Thyroid gland (tissue), 4 donors: Measurements from ENCODE around the gene GOLGA6L7. TPM values are rescaled to one million over a fixed set of nuclear protein-coding genes. Genes with fewer than 3 reads are reported as not detected.
"Not testable (repeated sequence)": the region's sequence is repeated elsewhere in the genome, so short reads cannot be mapped to it uniquely, and the experiment has no call there.

Source experiments
- DNase-seq, 2 donors: peaks; one replicate each; pipeline ENCODE4 v3.0.0-alpha.2; 2019
- H3K27ac ChIP-seq, 3 donors: fragments of 200-600 bp; sonication (generic); 1 replicate in 2 of 3; 2 replicates in 1 of 3; pipeline ENCODE4 v1.5.1; 2016 to 2019; ENCODE audit warnings: mild to moderate bottlenecking in 1 of 3, moderate library complexity in 1 of 3
- H3K27me3 ChIP-seq: fragments of 200-600 bp; sonication (generic); one replicate; pipeline ENCODE4 v1.5.1; 2019
- H3K36me3 ChIP-seq, 2 donors: fragments of 200-600 bp; sonication (generic); one replicate each; pipeline ENCODE4 v1.5.1; 2016 to 2019
- H3K4me1 ChIP-seq, 2 donors: fragments of 200-600 bp; sonication (generic); one replicate each; pipeline ENCODE4 v1.5.1; 2017 to 2019
- H3K4me3 ChIP-seq, 3 donors: fragments of 200-600 bp; sonication (generic); replicated peaks in 1 of 3; 1 replicate in 2 of 3; 2 replicates in 1 of 3; pipeline ENCODE4 v1.5.1; 2016; ENCODE audit warnings: mild to moderate bottlenecking in 1 of 3
- H3K9me3 ChIP-seq: fragments of 200-600 bp; sonication (generic); one replicate; pipeline ENCODE4 v1.5.1; 2017
- WGBS, 2 donors: methylation state at CpG; one replicate each; pipeline ENCODE4 v1.1.5; 2017; 5-methylcytosine and 5-hydroxymethylcytosine counted together
- intact Hi-C: fragments of 100-400 bp; cut with DNase I; formaldehyde crosslinking; loops from one replicate; pipeline ENCODE4 v1.15.1; 2023
- total RNA-seq, 4 donors: library from RNA; depleted of rRNA; stranded (reverse); fragments of >200 nt; gene quantifications; one replicate each; pipeline ENCODE4 v1.2.3, GENCODE V29; 2016
- TF ChIP-seq, protein P1 (sequence below), 6 experiments: fragments of 200-600 bp in 3 of 6; fragments of 450-650 bp in 3 of 6; sonication (generic) in 3 of 6; IDR thresholded peaks; one replicate each; pipeline ENCODE4 v1.5.1; 2016 to 2019; ENCODE audit warnings: antibody characterized with exemption in 6 of 6, mild to moderate bottlenecking in 2 of 6, inconsistent platforms in 1 of 6, moderate library complexity in 1 of 6

Gene GOLGA6L7
- total RNA-seq, 4 donors from 2014 or later, result not detected

DNA sequence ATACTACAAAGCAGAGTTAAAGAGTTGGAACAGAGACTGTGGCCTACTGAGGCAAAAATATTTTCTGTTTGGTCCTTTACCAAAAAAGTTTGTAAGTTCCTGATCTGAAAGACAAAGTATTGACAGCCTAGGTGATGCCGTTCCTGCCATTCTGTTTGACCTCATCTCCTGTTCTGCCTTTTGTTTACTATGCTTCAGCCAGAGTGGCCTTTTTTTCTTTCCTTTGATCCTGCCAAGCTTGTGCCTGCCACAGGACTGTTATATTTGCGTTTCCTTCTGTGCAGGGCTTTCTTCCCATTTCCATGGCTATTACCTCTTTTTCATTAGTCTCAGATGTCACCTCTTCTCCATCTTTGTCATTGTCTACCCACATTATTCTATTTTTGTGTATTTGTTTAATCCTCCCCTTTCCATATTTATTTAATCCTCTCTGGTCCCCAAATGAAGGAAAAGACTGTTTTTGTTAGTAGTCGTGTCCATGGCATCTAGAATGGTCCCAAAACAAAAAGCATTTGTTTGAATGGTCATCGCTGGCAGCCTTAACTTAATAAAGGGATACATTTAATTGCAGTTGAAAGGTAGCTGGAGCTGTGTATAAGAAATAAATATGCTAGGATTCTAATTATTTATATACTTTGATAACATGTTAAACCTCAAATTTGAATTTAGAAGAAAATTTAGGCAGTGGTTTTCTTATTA, 36.4 kb downstream of the GOLGA6L7 start:
- H3K27me3 ChIP-seq, H3K4me3 ChIP-seq, DNase-seq, intact Hi-C loops, H3K4me1 ChIP-seq, H3K9me3 ChIP-seq, H3K36me3 ChIP-seq, H3K27ac ChIP-seq: not testable (repeated sequence)
- WGBS, 2 donors, result 71 to 89% methylated on average over 4 of the region's 4 CpGs

DNA sequence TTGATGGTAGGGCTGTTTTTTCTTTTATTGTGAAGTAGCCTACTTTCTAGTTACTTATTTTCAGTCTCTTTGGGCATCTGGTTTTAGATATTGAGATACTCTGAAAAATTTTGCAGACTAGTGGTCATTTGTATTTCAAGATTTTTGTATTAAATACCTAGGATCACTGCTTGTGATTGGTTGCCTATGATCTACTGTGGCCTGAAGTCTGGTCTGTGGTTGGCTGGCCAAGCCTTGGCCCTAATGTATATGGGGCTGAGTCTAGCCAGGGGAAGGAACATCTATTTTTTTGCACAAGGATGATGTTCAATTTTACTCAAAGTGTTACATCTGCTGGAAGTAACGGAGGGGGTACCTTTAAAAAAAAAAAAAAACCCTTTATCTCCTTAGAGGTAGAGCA, 38.0 kb downstream of the GOLGA6L7 start:
- 89 to 91% methylated on average over 1 of the region's 1 CpG for WGBS, 2 donors
- H3K36me3 ChIP-seq, H3K9me3 ChIP-seq, intact Hi-C loops, H3K27me3 ChIP-seq, DNase-seq, H3K27ac ChIP-seq, H3K4me3 ChIP-seq, H3K4me1 ChIP-seq: not testable (repeated sequence)

DNA sequence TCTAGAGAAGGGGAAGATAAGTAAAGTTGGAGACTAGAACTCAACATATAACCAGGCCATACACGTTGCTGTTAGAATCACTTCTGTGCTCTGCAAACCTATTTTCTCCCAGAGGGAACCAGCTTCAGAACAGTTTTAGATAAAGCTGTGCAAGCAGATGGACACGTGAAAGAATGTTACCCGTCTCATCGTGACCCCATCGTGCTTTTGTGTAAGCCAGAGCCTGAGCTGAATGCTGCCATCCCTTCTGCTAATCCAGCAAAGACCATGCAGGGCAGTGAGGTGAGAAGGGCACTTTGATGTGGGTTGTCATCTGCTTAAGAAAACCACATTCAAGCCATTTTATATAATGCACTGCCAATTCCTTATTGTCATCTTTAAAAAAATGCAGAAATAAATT, 40.3 kb downstream of the GOLGA6L7 start:
- H3K27ac ChIP-seq, H3K4me3 ChIP-seq, H3K9me3 ChIP-seq, DNase-seq, intact Hi-C loops, H3K27me3 ChIP-seq, H3K4me1 ChIP-seq, H3K36me3 ChIP-seq: not testable (repeated sequence)
- 80 to 97% methylated on average over 5 of the region's 5 CpGs for WGBS, 2 donors

DNA sequence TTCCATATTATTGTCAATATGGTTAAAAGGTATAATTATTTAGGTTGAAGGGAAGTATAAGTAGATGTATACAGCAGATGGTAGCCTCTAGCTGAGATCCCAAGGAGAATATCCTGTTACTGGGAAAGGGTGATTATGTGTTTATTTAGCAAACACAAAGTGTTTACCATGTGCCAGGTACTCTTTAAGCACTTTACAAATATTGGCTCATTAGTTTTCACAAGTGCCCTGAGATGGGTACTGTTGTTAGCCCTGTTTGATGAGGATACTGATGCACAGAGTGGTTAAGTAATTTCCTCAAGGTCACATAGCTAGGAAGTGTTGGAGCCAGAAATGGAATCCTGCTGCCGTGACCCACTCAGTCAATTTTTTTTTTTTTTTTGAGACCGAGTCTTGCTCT, 48.1 kb downstream of the GOLGA6L7 start:
- intact Hi-C loops, H3K27ac ChIP-seq, H3K4me1 ChIP-seq, H3K36me3 ChIP-seq, DNase-seq, H3K4me3 ChIP-seq, H3K27me3 ChIP-seq, H3K9me3 ChIP-seq: not testable (repeated sequence)
- 85 to 88% methylated on average over 2 of the region's 2 CpGs for WGBS, 2 donors

DNA sequence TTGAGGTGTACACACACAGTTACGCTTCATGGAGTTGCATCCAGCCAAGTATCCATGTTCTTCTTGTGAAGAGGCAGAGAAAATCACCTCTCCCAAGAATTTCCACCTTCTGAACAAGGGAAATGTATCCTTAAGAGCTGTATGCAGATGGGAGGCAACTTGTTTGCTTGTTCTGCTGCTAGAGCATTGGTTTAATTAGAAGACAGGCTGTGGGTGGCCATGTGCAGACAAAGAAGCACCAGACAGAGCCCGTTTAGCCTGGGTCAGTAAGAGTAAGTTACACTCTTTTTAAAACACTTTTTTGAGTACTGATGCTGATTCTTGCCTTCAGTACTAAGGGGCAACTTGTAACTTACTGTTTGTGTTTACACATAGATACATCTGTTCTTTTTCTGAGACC, 50.2 kb downstream of the GOLGA6L7 start:
- H3K4me3 ChIP-seq, H3K4me1 ChIP-seq, intact Hi-C loops, H3K27me3 ChIP-seq, DNase-seq, H3K27ac ChIP-seq, H3K9me3 ChIP-seq, H3K36me3 ChIP-seq: not testable (repeated sequence)
- WGBS, 2 donors, result 44 to 56% methylated on average over 2 of the region's 2 CpGs

DNA sequence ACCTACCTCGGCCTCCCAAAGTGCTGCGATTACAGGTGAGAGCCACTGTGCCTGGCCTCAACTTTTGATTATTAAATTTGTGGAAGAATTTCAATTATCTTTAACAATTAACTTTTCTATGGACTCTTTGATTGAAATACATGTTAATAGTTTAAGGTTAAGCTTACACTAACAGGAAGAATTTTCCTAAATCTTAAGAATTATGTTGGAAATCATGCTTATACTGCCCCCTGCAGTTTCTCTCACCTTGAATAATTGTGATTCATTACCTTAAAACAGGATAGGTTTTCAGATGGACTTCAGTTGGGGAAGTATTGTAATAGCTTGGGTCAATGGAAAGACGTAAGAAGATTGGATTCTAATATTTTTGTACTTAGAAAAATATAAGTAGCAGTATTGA, 54.2 kb downstream of the GOLGA6L7 start:
- H3K27ac ChIP-seq, DNase-seq, intact Hi-C loops, H3K27me3 ChIP-seq, H3K36me3 ChIP-seq, H3K4me3 ChIP-seq, H3K4me1 ChIP-seq, H3K9me3 ChIP-seq: not testable (repeated sequence)
- 86 to 92% methylated on average over 3 of the region's 3 CpGs for WGBS, 2 donors
- TF ChIP-seq, protein P1, sequence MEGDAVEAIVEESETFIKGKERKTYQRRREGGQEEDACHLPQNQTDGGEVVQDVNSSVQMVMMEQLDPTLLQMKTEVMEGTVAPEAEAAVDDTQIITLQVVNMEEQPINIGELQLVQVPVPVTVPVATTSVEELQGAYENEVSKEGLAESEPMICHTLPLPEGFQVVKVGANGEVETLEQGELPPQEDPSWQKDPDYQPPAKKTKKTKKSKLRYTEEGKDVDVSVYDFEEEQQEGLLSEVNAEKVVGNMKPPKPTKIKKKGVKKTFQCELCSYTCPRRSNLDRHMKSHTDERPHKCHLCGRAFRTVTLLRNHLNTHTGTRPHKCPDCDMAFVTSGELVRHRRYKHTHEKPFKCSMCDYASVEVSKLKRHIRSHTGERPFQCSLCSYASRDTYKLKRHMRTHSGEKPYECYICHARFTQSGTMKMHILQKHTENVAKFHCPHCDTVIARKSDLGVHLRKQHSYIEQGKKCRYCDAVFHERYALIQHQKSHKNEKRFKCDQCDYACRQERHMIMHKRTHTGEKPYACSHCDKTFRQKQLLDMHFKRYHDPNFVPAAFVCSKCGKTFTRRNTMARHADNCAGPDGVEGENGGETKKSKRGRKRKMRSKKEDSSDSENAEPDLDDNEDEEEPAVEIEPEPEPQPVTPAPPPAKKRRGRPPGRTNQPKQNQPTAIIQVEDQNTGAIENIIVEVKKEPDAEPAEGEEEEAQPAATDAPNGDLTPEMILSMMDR (IDR thresholded peaks at IDR 0.05), result peak in 3 of 6 experiments; percentile 5 to 28 (median 27)

Other genes starting within 250 kb of the GOLGA6L7 start
- 10 to 100 TPM in 3 of 4 donors, 1 to 10 TPM in 1; 7.9 to 53.2 (median 32.0) TPM for gene GOLGA8M, start 136.2 kb downstream of the GOLGA6L7 start, total RNA-seq
- gene APBA2, start 37.3 kb upstream of the GOLGA6L7 start, total RNA-seq, result 10 to 100 TPM in 2 of 4 donors, 1 to 10 TPM in 2; 7.7 to 14.4 (median 11.6) TPM